H9 (cell line): ENCODE measurements around the gene PM20D1. TPM values are rescaled to one million over a fixed set of nuclear protein-coding genes. Genes with fewer than 3 reads are reported as not detected.

Experiments
- DNase-seq: peaks from one replicate; pipeline ENCODE4 v3.0.0-alpha.2; 2017
- H2AFZ ChIP-seq: one replicate; pipeline ENCODE4 v1.6.1; 2013; ENCODE audit warnings: mild to moderate bottlenecking, low read length, control low read depth, moderate library complexity
- H2AK5ac ChIP-seq: 2 replicates; pipeline ENCODE4 v1.6.1; 2013; ENCODE audit warnings: low read length, control low read depth, mixed read lengths; ENCODE audit not compliant: insufficient read length
- H2BK120ac ChIP-seq: one replicate; pipeline ENCODE4 v1.6.1; 2013; ENCODE audit warnings: low read depth, mild to moderate bottlenecking, low read length, control low read depth, inconsistent platforms; ENCODE audit not compliant: poor library complexity, severe bottlenecking
- H2BK12ac ChIP-seq: 2 replicates; pipeline ENCODE4 v1.6.1; 2013; ENCODE audit warnings: low read length, control low read depth, mixed read lengths, low read depth; ENCODE audit not compliant: insufficient read length
- H2BK15ac ChIP-seq: 2 replicates; pipeline ENCODE4 v1.6.1; 2013; ENCODE audit warnings: low read depth, low read length, control low read depth
- H2BK20ac ChIP-seq: one replicate; pipeline ENCODE4 v1.6.1; 2013; ENCODE audit warnings: low read depth, mild to moderate bottlenecking, low read length, control low read depth, inconsistent platforms; ENCODE audit not compliant: poor library complexity, severe bottlenecking
- H2BK5ac ChIP-seq: 2 replicates; pipeline ENCODE4 v1.6.1; 2013; ENCODE audit warnings: low read length, control low read depth, mixed read lengths; ENCODE audit not compliant: insufficient read length
- H3K14ac ChIP-seq: 2 replicates; pipeline ENCODE4 v1.6.1; 2013; ENCODE audit warnings: low read length, control low read depth; ENCODE audit not compliant: insufficient read depth
- H3K18ac ChIP-seq: 2 replicates; pipeline ENCODE4 v1.6.1; 2013; ENCODE audit warnings: low read depth, mild to moderate bottlenecking, mixed read lengths, low read length, control low read depth; ENCODE audit not compliant: insufficient read length
- H3K23ac ChIP-seq: 2 replicates; pipeline ENCODE4 v1.6.1; 2013; ENCODE audit warnings: low read length, control low read depth, mixed read lengths, low read depth; ENCODE audit not compliant: insufficient read length
- H3K23me2 ChIP-seq: 2 replicates; pipeline ENCODE4 v1.6.1; 2013; ENCODE audit warnings: low read depth, mild to moderate bottlenecking, mixed read lengths, low read length, control low read depth; ENCODE audit not compliant: insufficient read length, poor library complexity, severe bottlenecking
- H3K27ac ChIP-seq: 2 replicates; pipeline ENCODE4 v1.5.1; 2013; ENCODE audit warnings: low read length, control low read depth, mixed read lengths, low read depth; ENCODE audit not compliant: insufficient read length
- H3K27me3 ChIP-seq: 2 replicates; pipeline ENCODE4 v1.6.1; 2013; ENCODE audit warnings: low read length, control low read depth, inconsistent platforms; ENCODE audit not compliant: insufficient read depth
- H3K4ac ChIP-seq: 2 replicates; pipeline ENCODE4 v1.6.1; 2013; ENCODE audit warnings: low read depth, mild to moderate bottlenecking, control low read depth, inconsistent platforms, low read length, moderate library complexity
- H3K4me1 ChIP-seq: 2 replicates; pipeline ENCODE4 v1.6.1; 2013; ENCODE audit warnings: low read length, control low read depth, inconsistent platforms; ENCODE audit not compliant: insufficient read depth
- H3K4me2 ChIP-seq: 2 replicates; pipeline ENCODE4 v1.6.1; 2013; ENCODE audit warnings: low read length, control low read depth, mixed read lengths; ENCODE audit not compliant: insufficient read length, insufficient read depth
- H3K56ac ChIP-seq: 2 replicates; pipeline ENCODE4 v1.6.1; 2013; ENCODE audit warnings: low read depth, mild to moderate bottlenecking, mixed read lengths, low read length, control low read depth; ENCODE audit not compliant: insufficient read length
- H3K79me1 ChIP-seq: 2 replicates; pipeline ENCODE4 v1.6.1; 2013; ENCODE audit warnings: low read depth, mild to moderate bottlenecking, moderate library complexity, low read length, control low read depth, inconsistent platforms; ENCODE audit not compliant: insufficient read depth, poor library complexity, severe bottlenecking
- H3K79me2 ChIP-seq: 2 replicates; pipeline ENCODE4 v1.6.1; 2013; ENCODE audit warnings: low read length, control low read depth, inconsistent platforms; ENCODE audit not compliant: insufficient read depth
- H3K9ac ChIP-seq: 2 replicates; pipeline ENCODE4 v1.6.1; 2013; ENCODE audit warnings: low read length, control low read depth, mixed read lengths; ENCODE audit not compliant: insufficient read length; ENCODE audit errors: extremely low read depth
- H3K9me3 ChIP-seq: one replicate; pipeline ENCODE4 v1.6.1; 2013; ENCODE audit warnings: low read depth, low read length, inconsistent platforms; ENCODE audit not compliant: control insufficient read depth
- H3T11ph ChIP-seq: one replicate; pipeline ENCODE4 v1.6.1; 2013; ENCODE audit warnings: mild to moderate bottlenecking, low read length, control low read depth, inconsistent platforms
- H4K20me1 ChIP-seq: one replicate; pipeline ENCODE4 v1.6.1; 2013; ENCODE audit not compliant: control insufficient read depth, insufficient read length, insufficient read depth
- H4K5ac ChIP-seq: 2 replicates; pipeline ENCODE4 v1.6.1; 2013; ENCODE audit warnings: low read depth, mild to moderate bottlenecking, mixed read lengths, low read length, control low read depth; ENCODE audit not compliant: insufficient read length
- H4K8ac ChIP-seq: replicated peaks from 2 replicates; pipeline ENCODE4 v1.6.1; 2013; ENCODE audit warnings: low read length, control low read depth, mixed read lengths, low read depth; ENCODE audit not compliant: insufficient read length
- H4K91ac ChIP-seq: 2 replicates; pipeline ENCODE4 v1.6.1; 2013; ENCODE audit warnings: low read depth, mild to moderate bottlenecking, moderate library complexity, mixed read lengths, low read length, control low read depth; ENCODE audit not compliant: insufficient read length
- H3K27ac Mint-ChIP-seq, 3 experiments: 2 replicates in 2 of 3; 3 replicates in 1 of 3; pipeline ENCODE4 v1.8.0; 2020 to 2021; ENCODE audit warnings: mixed read lengths in 3 of 3, mild to moderate bottlenecking in 1 of 3, moderate library complexity in 1 of 3
- H3K27me3 Mint-ChIP-seq: 2 replicates; pipeline ENCODE4 v1.8.0; 2021; ENCODE audit warnings: low read depth, mild to moderate bottlenecking, moderate library complexity, mixed read lengths
- H3K36me3 Mint-ChIP-seq, 3 experiments: 2 replicates in 2 of 3; 3 replicates in 1 of 3; pipeline ENCODE4 v1.8.0; 2020 to 2021; ENCODE audit warnings: low read depth in 3 of 3, mixed read lengths in 3 of 3; ENCODE audit not compliant: insufficient read depth in 1 of 3
- H3K4me1 Mint-ChIP-seq, 2 experiments: 2 replicates each; pipeline ENCODE4 v1.8.0; 2020; ENCODE audit warnings: mixed read lengths in 2 of 2
- H3K4me3 Mint-ChIP-seq, 2 experiments: 2 replicates in 1 of 2; 3 replicates in 1 of 2; pipeline ENCODE4 v1.8.0; 2020 to 2021; ENCODE audit warnings: mild to moderate bottlenecking in 2 of 2, mixed read lengths in 2 of 2, moderate library complexity in 1 of 2
- H3K9me3 Mint-ChIP-seq, 2 experiments: 2 replicates in 1 of 2; 3 replicates in 1 of 2; pipeline ENCODE4 v1.8.0; 2020; ENCODE audit warnings: mild to moderate bottlenecking in 2 of 2, mixed read lengths in 2 of 2, moderate library complexity in 1 of 2
- WGBS: extraction: QIAGEN DNeasy Blood & Tissue Kit; methylation state at CpG from one replicate; pipeline ENCODE4 v1.1.7; 2013; ENCODE audit warnings: missing lambda C conversion rate, low lambda C conversion rate, mixed read lengths; ENCODE audit not compliant: insufficient read length; ENCODE audit errors: extremely low coverage; 5-methylcytosine and 5-hydroxymethylcytosine counted together
- total RNA-seq: library from RNA; stranded (reverse); gene quantifications from 2 replicates; pipeline ENCODE4 v1.2.1, GENCODE V29; 2021
- TF ChIP-seq, protein P1 (sequence below): fragments of 200-600 bp; sonication (generic); conservative IDR thresholded peaks from 3 replicates; pipeline ENCODE4 v1.8.0; 2021; ENCODE audit warnings: antibody characterized with exemption, mild to moderate bottlenecking

PM20D1 gene
- total RNA-seq, 1 experiment from 2014 or later, result not detected

- Histone ChIP-seq H3K9ac (no peak overlapping the region), H3K4me2 (no peak overlapping the region), H4K5ac (no peak overlapping the region), H4K91ac (no peak overlapping the region), H3K79me2 (no peaks in the 10 kb centered on the region), H2BK12ac (no peak overlapping the region), H3K9me3 (no peaks in the 10 kb centered on the region), H2AK5ac (no peak overlapping the region), H3K23ac (no peak overlapping the region), H3K56ac (no peak overlapping the region), H3K27ac (no peak overlapping the region), H2BK120ac (no peak overlapping the region), H4K20me1 (no peaks in the 10 kb centered on the region), H3K27me3 (no peaks in the 10 kb centered on the region), H3K79me1 (peaks cover 3% of the 10 kb centered on the region), H3K23me2 (no peaks in the 10 kb centered on the region), H3T11ph (no peak overlapping the region), H2AFZ (no peak overlapping the region), H2BK15ac (no peak overlapping the region), H3K4me1 (no peaks in the 10 kb centered on the region), H2BK5ac (no peak overlapping the region), H3K18ac (no peak overlapping the region), H3K4ac (no peak overlapping the region), H3K14ac (no peak overlapping the region), H2BK20ac (no peak overlapping the region), H4K8ac (no peak overlapping the region)
- Mint-ChIP-seq H3K36me3 (peaks cover 20 to 29% (median 24%) of the 10 kb centered on the region in 3 experiments), H3K9me3 (no peaks in the 10 kb centered on the region), H3K27ac (peak overlapping the region in 2 of 3 experiments; percentile 20 to 84; a peak in 3 of 7 replicates), H3K4me3 (no peak overlapping the region), H3K27me3 (no peaks in the 10 kb centered on the region), H3K4me1 (peaks cover 15 to 21% of the 10 kb centered on the region in 2 experiments)
- TF ChIP-seq, protein P1, sequence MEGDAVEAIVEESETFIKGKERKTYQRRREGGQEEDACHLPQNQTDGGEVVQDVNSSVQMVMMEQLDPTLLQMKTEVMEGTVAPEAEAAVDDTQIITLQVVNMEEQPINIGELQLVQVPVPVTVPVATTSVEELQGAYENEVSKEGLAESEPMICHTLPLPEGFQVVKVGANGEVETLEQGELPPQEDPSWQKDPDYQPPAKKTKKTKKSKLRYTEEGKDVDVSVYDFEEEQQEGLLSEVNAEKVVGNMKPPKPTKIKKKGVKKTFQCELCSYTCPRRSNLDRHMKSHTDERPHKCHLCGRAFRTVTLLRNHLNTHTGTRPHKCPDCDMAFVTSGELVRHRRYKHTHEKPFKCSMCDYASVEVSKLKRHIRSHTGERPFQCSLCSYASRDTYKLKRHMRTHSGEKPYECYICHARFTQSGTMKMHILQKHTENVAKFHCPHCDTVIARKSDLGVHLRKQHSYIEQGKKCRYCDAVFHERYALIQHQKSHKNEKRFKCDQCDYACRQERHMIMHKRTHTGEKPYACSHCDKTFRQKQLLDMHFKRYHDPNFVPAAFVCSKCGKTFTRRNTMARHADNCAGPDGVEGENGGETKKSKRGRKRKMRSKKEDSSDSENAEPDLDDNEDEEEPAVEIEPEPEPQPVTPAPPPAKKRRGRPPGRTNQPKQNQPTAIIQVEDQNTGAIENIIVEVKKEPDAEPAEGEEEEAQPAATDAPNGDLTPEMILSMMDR, result no peak
- WGBS, result no CpG with 5 or more reads among the region's 2 CpGs
- no peak for DNase-seq
Measured at GRCh38 chr1:205804605-205805004, 45.3 kb downstream of the PM20D1 start.
